ENCODE data around the gene S100A13. TPM values are rescaled to one million over a fixed set of nuclear protein-coding genes. Genes with fewer than 3 reads are reported as not detected.

The S100A13 gene
- total RNA-seq, 4 donors from 2014 or later, result 44.4 to 63.3 (median 55.7) TPM

DNA sequence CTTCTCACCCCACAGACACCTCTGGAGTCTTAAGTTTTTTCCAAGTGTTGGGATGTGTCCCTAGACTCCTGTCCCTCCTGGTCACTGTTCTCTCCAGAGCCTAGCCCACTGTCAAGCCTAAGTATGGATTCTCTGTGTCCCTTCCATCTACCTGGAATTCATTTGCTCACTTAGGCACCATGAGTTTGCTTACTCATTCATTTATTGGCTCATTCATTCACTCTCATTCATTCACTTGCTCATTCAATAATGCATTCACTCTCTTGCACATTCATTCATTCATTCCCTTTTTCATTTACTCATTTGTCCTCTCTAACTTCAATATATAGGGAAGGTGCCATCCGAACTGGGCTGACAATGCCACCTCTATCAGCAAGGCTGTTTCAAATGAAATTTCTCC, 15.9 kb downstream of the S100A13 start:
- no peak for DNase-seq
- Histone ChIP-seq H3K9me3 (no peaks in the 10 kb centered on the region), H3K27me3 (no peaks in the 10 kb centered on the region), H3K36me3 (peaks cover 11 to 19% (median 16%) of the 10 kb centered on the region in 3 donors), H3K4me3 (peak overlapping the region; percentile 54 to 76 (median 66)), H3K27ac (peak overlapping the region; percentile 92 to 96 (median 94)), H3K4me1 (peaks cover 30 to 88% (median 49%) of the 10 kb centered on the region in 3 donors)
- WGBS, 2 donors, result 32 to 40% methylated on average over 1 of the region's 1 CpG
- no peak for TF ChIP-seq POLR2A (IDR thresholded peaks at IDR 0.05)
- TF ChIP-seq, protein P1, sequence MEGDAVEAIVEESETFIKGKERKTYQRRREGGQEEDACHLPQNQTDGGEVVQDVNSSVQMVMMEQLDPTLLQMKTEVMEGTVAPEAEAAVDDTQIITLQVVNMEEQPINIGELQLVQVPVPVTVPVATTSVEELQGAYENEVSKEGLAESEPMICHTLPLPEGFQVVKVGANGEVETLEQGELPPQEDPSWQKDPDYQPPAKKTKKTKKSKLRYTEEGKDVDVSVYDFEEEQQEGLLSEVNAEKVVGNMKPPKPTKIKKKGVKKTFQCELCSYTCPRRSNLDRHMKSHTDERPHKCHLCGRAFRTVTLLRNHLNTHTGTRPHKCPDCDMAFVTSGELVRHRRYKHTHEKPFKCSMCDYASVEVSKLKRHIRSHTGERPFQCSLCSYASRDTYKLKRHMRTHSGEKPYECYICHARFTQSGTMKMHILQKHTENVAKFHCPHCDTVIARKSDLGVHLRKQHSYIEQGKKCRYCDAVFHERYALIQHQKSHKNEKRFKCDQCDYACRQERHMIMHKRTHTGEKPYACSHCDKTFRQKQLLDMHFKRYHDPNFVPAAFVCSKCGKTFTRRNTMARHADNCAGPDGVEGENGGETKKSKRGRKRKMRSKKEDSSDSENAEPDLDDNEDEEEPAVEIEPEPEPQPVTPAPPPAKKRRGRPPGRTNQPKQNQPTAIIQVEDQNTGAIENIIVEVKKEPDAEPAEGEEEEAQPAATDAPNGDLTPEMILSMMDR (IDR thresholded peaks at IDR 0.05), result no peak
- intact Hi-C loops (cut with DNase I), result loop anchor here (5.0 kb wide), 1 partner anchor 34 kb away; no protein-coding TSS in a partner anchor

DNA sequence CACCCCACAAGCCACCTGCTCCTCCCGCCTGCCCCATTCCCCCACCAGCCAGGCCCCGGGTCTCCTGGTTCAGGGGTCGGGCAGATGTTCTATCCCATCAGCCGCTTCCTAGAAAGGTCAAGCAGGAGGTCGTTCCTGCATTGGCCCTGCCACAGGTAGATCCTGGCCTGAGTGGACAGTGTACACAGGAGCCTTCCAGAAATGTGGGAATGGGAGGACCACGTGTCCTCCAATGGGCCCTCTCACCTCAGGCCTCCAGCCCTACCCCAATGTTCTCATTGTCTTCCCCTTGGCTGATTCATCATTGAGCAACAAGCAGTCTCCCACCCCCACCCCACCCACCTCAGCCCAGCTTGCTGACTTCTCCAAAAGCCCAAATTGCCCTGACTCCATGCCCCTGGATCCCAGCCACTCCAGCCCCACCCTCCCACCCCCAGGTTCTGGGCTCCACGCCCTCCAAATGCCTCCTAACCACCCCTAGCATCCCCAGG, 16.4 kb downstream of the S100A13 start:
- Histone ChIP-seq H3K36me3 (peaks cover 14 to 24% (median 20%) of the 10 kb centered on the region in 3 donors), H3K27ac (peak overlapping the region; percentile 92 to 96 (median 94)), H3K4me3 (peak overlapping the region; percentile 54 to 76 (median 66)), H3K27me3 (no peaks in the 10 kb centered on the region), H3K4me1 (peaks cover 30 to 86% (median 46%) of the 10 kb centered on the region in 3 donors), H3K9me3 (no peaks in the 10 kb centered on the region)
- intact Hi-C loops (cut with DNase I), result loop anchor here (5.0 kb wide), 1 partner anchor 34 kb away; no protein-coding TSS in a partner anchor
- no peak for DNase-seq
- no peak for TF ChIP-seq POLR2A (IDR thresholded peaks at IDR 0.05)
- TF ChIP-seq, protein P1 (IDR thresholded peaks at IDR 0.05), result no peak
- WGBS, 2 donors, result 0 to 33% methylated on average over 1 to 5 of the region's 7 CpGs

DNA sequence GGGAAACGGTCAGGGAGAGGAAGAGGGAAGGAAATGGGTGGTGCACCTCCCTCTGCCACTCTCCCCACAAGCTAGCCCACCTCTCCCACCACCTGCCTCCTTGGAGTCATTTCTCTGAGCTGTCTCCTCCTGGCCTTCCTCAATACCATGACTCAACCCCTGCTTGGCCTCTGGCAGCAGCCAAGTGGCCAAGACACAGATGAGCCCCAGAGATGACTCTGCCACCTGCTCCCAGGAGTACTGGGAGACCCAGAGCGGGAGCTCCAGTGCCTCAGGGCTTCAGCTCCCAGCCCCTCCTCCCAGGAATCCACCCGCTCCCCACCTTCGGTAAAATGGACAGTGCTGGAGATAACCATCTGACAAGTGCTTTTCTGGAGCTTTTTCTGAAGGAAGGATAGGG, 17.0 kb downstream of the S100A13 start:
- Histone ChIP-seq H3K4me3 (peak overlapping the region; percentile 54 to 76 (median 66)), H3K27me3 (no peaks in the 10 kb centered on the region), H3K9me3 (no peaks in the 10 kb centered on the region), H3K4me1 (peaks cover 30 to 84% (median 46%) of the 10 kb centered on the region in 3 donors), H3K36me3 (peaks cover 14 to 30% (median 20%) of the 10 kb centered on the region in 3 donors), H3K27ac (peak overlapping the region; percentile 92 to 96 (median 94))
- TF ChIP-seq, protein P1 (IDR thresholded peaks at IDR 0.05), result no peak
- no peak for TF ChIP-seq POLR2A (IDR thresholded peaks at IDR 0.05)
- no peak for DNase-seq
- intact Hi-C loops (cut with DNase I), result loop anchor here (5.0 kb wide), 1 partner anchor 33 kb away; no protein-coding TSS in a partner anchor
- WGBS, 2 donors, result 0 to 38% methylated on average over 1 of the region's 4 CpGs

DNA sequence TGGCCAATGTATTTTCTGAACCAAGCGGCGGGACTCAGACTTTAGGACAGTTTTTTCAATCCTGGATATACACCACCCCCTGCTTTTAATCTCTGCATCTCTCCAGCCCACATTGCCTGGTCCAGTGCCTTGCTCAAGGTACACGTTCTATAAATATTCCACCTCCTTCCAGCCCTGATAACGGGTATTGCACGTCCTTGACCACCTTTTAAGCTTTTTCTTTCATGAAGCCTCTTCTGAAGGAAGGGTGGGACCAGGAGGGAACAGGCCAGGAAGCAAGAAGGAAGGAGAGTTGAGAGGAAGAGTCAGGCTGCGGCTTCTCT, 17.8 kb downstream of the S100A13 start:
- H3K4me3 ChIP-seq, result peak overlapping the region; percentile 54 to 76 (median 66)
- H3K27me3 ChIP-seq, result no peaks in the 10 kb centered on the region
- TF ChIP-seq, protein P1 (IDR thresholded peaks at IDR 0.05), result no peak
- TF ChIP-seq POLR2A (IDR thresholded peaks at IDR 0.05), result no peak
- H3K9me3 ChIP-seq, result no peaks in the 10 kb centered on the region
- intact Hi-C loops (cut with DNase I), result no loop called here
- WGBS, 2 donors, result 23 to 43% methylated on average over 6 of the region's 6 CpGs
- peaks cover 14 to 37% (median 20%) of the 10 kb centered on the region in 3 donors for H3K36me3 ChIP-seq
- peak overlapping the region; percentile 92 to 96 (median 94) for H3K27ac ChIP-seq
- DNase-seq, result no peak
- H3K4me1 ChIP-seq, result peaks cover 30 to 76% (median 46%) of the 10 kb centered on the region in 3 donors

DNA sequence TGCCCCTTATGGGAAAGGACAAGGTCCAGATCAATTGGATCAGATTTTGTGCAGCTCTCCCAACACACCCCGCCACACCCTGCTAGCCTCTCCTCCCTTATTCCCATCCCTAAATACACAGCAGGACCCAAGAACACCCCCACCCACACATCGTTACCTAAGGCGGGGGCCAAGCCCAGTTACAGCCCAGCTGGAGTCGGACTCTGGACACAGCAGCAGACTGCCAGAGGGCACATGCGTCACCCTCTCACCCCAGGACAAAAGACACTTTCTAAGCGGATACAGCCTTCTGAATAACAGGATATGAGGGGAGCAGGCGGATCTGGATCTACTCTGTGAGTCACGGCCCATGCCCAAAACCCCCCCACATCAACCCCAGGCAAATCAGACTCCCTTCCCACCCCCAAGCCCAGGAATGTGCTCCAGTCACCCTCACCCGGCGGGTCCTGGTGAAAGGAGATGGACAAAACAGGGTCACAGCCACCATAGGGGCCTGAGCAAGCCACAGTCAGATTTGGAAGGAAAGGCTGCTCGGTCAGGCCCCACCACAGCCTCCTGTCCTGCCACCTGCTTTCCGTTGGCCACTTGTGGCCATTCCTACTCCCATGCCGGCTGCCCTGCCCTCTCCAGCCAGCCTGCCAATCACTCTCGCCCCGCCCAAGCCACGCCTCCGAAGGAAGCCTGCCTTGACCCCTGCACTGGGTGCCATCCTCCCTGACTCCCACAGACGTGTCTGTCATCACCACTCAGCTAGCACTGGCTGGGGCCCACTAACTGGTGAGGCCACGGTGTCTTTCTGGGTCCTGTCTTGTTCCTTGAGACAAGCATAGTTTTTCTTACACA, 18.3 kb downstream of the S100A13 start:
- TF ChIP-seq POLR2A (IDR thresholded peaks at IDR 0.05), result peak in 2 of 4 donors; percentile 48 to 55
- TF ChIP-seq, protein P1 (IDR thresholded peaks at IDR 0.05), result no peak
- Histone ChIP-seq H3K27me3 (no peaks in the 10 kb centered on the region), H3K4me3 (peak overlapping the region; percentile 54 to 76 (median 66)), H3K9me3 (no peaks in the 10 kb centered on the region), H3K4me1 (peaks cover 30 to 70% (median 41%) of the 10 kb centered on the region in 3 donors), H3K27ac (peak overlapping the region; percentile 92 to 96 (median 94)), H3K36me3 (peaks cover 14 to 42% (median 20%) of the 10 kb centered on the region in 3 donors)
- intact Hi-C loops (cut with DNase I), result no loop called here
- DNase-seq, result no peak
- 24 to 45% methylated on average over 11 of the region's 19 CpGs for WGBS, 2 donors

Data from esophagus squamous epithelium (tissue), 5 donors.